GM23338 (cell line): ENCODE results near the gene DOCK10. TPM values are rescaled to one million over a fixed set of nuclear protein-coding genes. Genes with fewer than 3 reads are reported as not detected.

Experiments used
- ATAC-seq: fragments of 200-7000 bp; cut with Tn5 transposase; 3 replicates; pipeline ENCODE4 v1.9.1; 2020
- DNase-seq: peaks from one replicate; pipeline ENCODE4 v3.0.0-alpha.2; 2015; ENCODE audit warnings: low spot score
- H2AFZ ChIP-seq: fragments of 200-600 bp; sonication (generic); 2 replicates; pipeline ENCODE4 v1.8.0; 2016; ENCODE audit warnings: antibody characterized with exemption, mild to moderate bottlenecking, moderate library complexity
- H3F3A ChIP-seq: fragments of 200-600 bp; sonication (generic); replicated peaks from 2 replicates; pipeline ENCODE4 v1.8.0; 2017; ENCODE audit warnings: antibody characterized with exemption, mixed run types, low read depth
- H3K27ac ChIP-seq: fragments of 200-600 bp; sonication (generic); 2 replicates; pipeline ENCODE4 v1.6.1; 2016; ENCODE audit warnings: low read depth
- H3K27me3 ChIP-seq: fragments of 200-600 bp; sonication (generic); 2 replicates; pipeline ENCODE4 v1.8.0; 2016; ENCODE audit warnings: mild to moderate bottlenecking, mixed run types, moderate library complexity; ENCODE audit not compliant: insufficient read depth
- H3K36me3 ChIP-seq: fragments of 200-600 bp; sonication (generic); 2 replicates; pipeline ENCODE4 v1.8.0; 2016; ENCODE audit warnings: mild to moderate bottlenecking; ENCODE audit not compliant: insufficient read depth
- H3K4me1 ChIP-seq: fragments of 200-600 bp; sonication (generic); 2 replicates; pipeline ENCODE4 v1.8.0; 2016; ENCODE audit warnings: mild to moderate bottlenecking, moderate library complexity; ENCODE audit not compliant: insufficient read depth
- H3K4me2 ChIP-seq: fragments of 200-600 bp; sonication (generic); 2 replicates; pipeline ENCODE4 v1.7.1; 2017; ENCODE audit warnings: mixed run types
- H3K4me3 ChIP-seq: fragments of 200-600 bp; sonication (generic); 2 replicates; pipeline ENCODE4 v1.6.1; 2016; ENCODE audit warnings: mixed run types
- H3K79me2 ChIP-seq: fragments of 200-600 bp; sonication (generic); replicated peaks from 2 replicates; pipeline ENCODE4 v1.8.0; 2017; ENCODE audit warnings: mild to moderate bottlenecking; ENCODE audit not compliant: insufficient read depth
- H3K9me2 ChIP-seq: fragments of 200-600 bp; sonication (generic); 2 replicates; pipeline ENCODE4 v1.8.0; 2017; ENCODE audit not compliant: insufficient read depth
- H4K20me1 ChIP-seq: fragments of 200-600 bp; sonication (generic); replicated peaks from 2 replicates; pipeline ENCODE4 v1.8.0; 2017; ENCODE audit warnings: mild to moderate bottlenecking; ENCODE audit not compliant: insufficient read depth
- H3K27ac Mint-ChIP-seq: 2 replicates; pipeline ENCODE4 v1.8.0; 2020; ENCODE audit warnings: inconsistent platforms, mild to moderate bottlenecking, moderate library complexity, mixed read lengths
- H3K27me3 Mint-ChIP-seq: 3 replicates; pipeline ENCODE4 v1.8.0; 2022; ENCODE audit warnings: low read depth, mild to moderate bottlenecking, moderate library complexity, mixed read lengths, inconsistent platforms; ENCODE audit not compliant: insufficient read depth, poor library complexity
- H3K36me3 Mint-ChIP-seq: 3 replicates; pipeline ENCODE4 v1.8.0; 2021; ENCODE audit warnings: low read depth, mild to moderate bottlenecking, inconsistent platforms, moderate library complexity, mixed read lengths
- H3K4me1 Mint-ChIP-seq: 3 replicates; pipeline ENCODE4 v1.8.0; 2020; ENCODE audit warnings: mild to moderate bottlenecking, inconsistent platforms, mixed read lengths
- H3K4me3 Mint-ChIP-seq: 3 replicates; pipeline ENCODE4 v1.8.0; 2021; ENCODE audit warnings: moderate library complexity, mild to moderate bottlenecking, inconsistent platforms, mixed read lengths
- H3K9me3 Mint-ChIP-seq: 3 replicates; pipeline ENCODE4 v1.8.0; 2020; ENCODE audit warnings: moderate library complexity, mild to moderate bottlenecking, inconsistent platforms, mixed read lengths
- CREB1 ChIP-seq: fragments of 250-450 bp; sonication (Bioruptor Pico); IDR thresholded peaks from 2 replicates; pipeline ENCODE4 v1.5.0; 2020; ENCODE audit warnings: low read depth, mild to moderate bottlenecking, moderate library complexity
- CTCF ChIP-seq, 2 experiments: fragments of 200-600 bp in 1 of 2; sonication (generic) in 1 of 2; conservative IDR thresholded peaks; 2 replicates each; pipeline versions ENCODE4 v1.5.1 to v1.6.1; 2016 to 2017; ENCODE audit warnings: antibody characterized with exemption in 2 of 2, low read depth in 2 of 2, mild to moderate bottlenecking in 2 of 2, moderate library complexity in 1 of 2
- ETS1 ChIP-seq: IDR thresholded peaks from 2 replicates; pipeline ENCODE4 v1.6.1; 2016; ENCODE audit warnings: antibody characterized with exemption
- EZH2 ChIP-seq: fragments of 200-600 bp; sonication (generic); IDR thresholded peaks from one replicate; pipeline ENCODE4 v1.8.0; 2017; ENCODE audit warnings: antibody characterized with exemption, mild to moderate bottlenecking, low read depth; ENCODE audit not compliant: unreplicated experiment
- EZH2phosphoT487 ChIP-seq: fragments of 200-600 bp; sonication (generic); IDR thresholded peaks from one replicate; pipeline ENCODE4 v1.8.1; 2018; ENCODE audit warnings: antibody characterized with exemption; ENCODE audit not compliant: unreplicated experiment
- JUNB ChIP-seq: IDR thresholded peaks from one replicate; pipeline ENCODE4 v1.6.1; 2016; ENCODE audit warnings: antibody characterized with exemption; ENCODE audit not compliant: unreplicated experiment
- NANOG ChIP-seq: IDR thresholded peaks from 2 replicates; pipeline ENCODE4 v1.6.1; 2016; ENCODE audit warnings: antibody characterized with exemption, borderline replicate concordance
- POLR2AphosphoS5 ChIP-seq: IDR thresholded peaks from 2 replicates; pipeline ENCODE4 v1.6.1; 2016; ENCODE audit warnings: antibody characterized with exemption, low read depth
- REST ChIP-seq: IDR thresholded peaks from one replicate; pipeline ENCODE4 v1.6.1; 2018; ENCODE audit warnings: antibody characterized with exemption; ENCODE audit not compliant: unreplicated experiment
- STAT1 ChIP-seq: IDR thresholded peaks from one replicate; pipeline ENCODE4 v1.6.1; 2016; ENCODE audit warnings: antibody characterized with exemption; ENCODE audit not compliant: unreplicated experiment
- ZNF114 ChIP-seq: fragments of 250-450 bp; sonication (Bioruptor Pico); IDR thresholded peaks from 2 replicates; pipeline ENCODE4 v1.5.0; 2020; ENCODE audit warnings: mild to moderate bottlenecking, moderate library complexity
- ZNF331 ChIP-seq: fragments of 250-450 bp; sonication (Bioruptor Pico); IDR thresholded peaks from 2 replicates; pipeline ENCODE4 v1.5.0; 2020; ENCODE audit warnings: low read depth, mild to moderate bottlenecking, moderate library complexity
- ZNF462 ChIP-seq: fragments of 250-450 bp; sonication (Bioruptor Pico); IDR thresholded peaks from 2 replicates; pipeline ENCODE4 v1.5.0; 2020; ENCODE audit warnings: mild to moderate bottlenecking, moderate library complexity
- polyA plus RNA-seq: library from polyadenylated mRNA; unstranded; fragments of >200 nt; fragmentation: Nextera tagmentation; extraction: Ambion mirVana; gene quantifications from 2 replicates; pipeline ENCODE4 v1.2.1, GENCODE V29; 2016
- total RNA-seq: library from RNA; depleted of rRNA; stranded (reverse); fragments of >200 nt; shearing (Covaris generic); gene quantifications from 2 replicates; pipeline ENCODE4 v1.2.3, GENCODE V29; 2014

Gene DOCK10
- total and polyA plus RNA-seq, 2 experiments from 2014 or later, result 1.0 to 1.7 TPM

GRCh38 chr2:224932522-224932921 is 109.7 kb downstream of the DOCK10 start:
- no peak for TF ChIP-seq EZH2
- TF ChIP-seq EZH2phosphoT487, result no peak
- no peak for TF ChIP-seq ETS1
- no peak for TF ChIP-seq ZNF331 (CRISPR knock-in tag)
- no peak for TF ChIP-seq ZNF462
- no peak for TF ChIP-seq JUNB
- no peak for TF ChIP-seq ZNF114
- TF ChIP-seq STAT1, result no peak
- no peak for TF ChIP-seq NANOG
- TF ChIP-seq CREB1 (CRISPR knock-in tag), result no peak
- TF ChIP-seq POLR2AphosphoS5, result no peak
- TF ChIP-seq REST, result no peak
- no peak for TF ChIP-seq CTCF (conservative IDR thresholded peaks at IDR 0.05; ENCODE audit: low read depth in 2 of 2)
- Histone ChIP-seq H3K4me1 (peaks cover 21% of the 10 kb centered on the region), H3K27me3 (no peaks in the 10 kb centered on the region), H3K4me3 (no peak overlapping the region), H3K4me2 (no peak overlapping the region), H3K36me3 (no peaks in the 10 kb centered on the region), H3F3A (no peaks in the 10 kb centered on the region), H3K9me2 (no peaks in the 10 kb centered on the region), H3K79me2 (no peaks in the 10 kb centered on the region), H3K27ac (no peak overlapping the region), H4K20me1 (no peaks in the 10 kb centered on the region), H2AFZ (no peak overlapping the region)
- Mint-ChIP-seq H3K9me3 (no peaks in the 10 kb centered on the region), H3K27me3 (no peaks in the 10 kb centered on the region), H3K4me3 (no peak overlapping the region), H3K4me1 (peaks cover 32% of the 10 kb centered on the region), H3K36me3 (no peaks in the 10 kb centered on the region), H3K27ac (no peak overlapping the region)
- ATAC-seq (no peak), DNase-seq (no peak)
